ENCODE data around the gene PALS1.

Gene PALS1

DNA sequence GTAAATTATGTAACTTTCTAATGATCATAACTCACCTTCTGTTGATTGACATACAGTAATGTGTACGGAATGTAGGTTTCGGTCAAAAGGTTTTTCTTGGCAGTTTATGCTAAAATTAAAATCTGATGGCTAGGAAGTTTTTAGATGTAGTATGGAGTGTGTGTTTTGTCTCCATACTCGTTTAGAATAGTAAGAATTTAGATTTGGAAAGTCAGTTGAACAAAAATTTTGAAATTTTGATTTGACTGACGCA lies 859 bp downstream of the PALS1 start:
- DNase-seq (ENCODE audit: low read depth), result no peak
- TF ChIP-seq CTCF (IDR thresholded peaks at IDR 0.05; ENCODE audit: low read depth, low read length), result no peak
- TF ChIP-seq MYC (IDR thresholded peaks at IDR 0.05; ENCODE audit: low read depth, low read length), result no peak
- TF ChIP-seq POLR2A (IDR thresholded peaks at IDR 0.05; ENCODE audit: extremely low read depth, insufficient read length), result no peak
- no peak for TF ChIP-seq MAX (IDR thresholded peaks at IDR 0.05; ENCODE audit: low read depth, low read length)
- peak overlapping the region; percentile 72 for H3K4me3 ChIP-seq (ENCODE audit: low read depth, low read length)

GRCh38 chr14:67245104-67245503 lies 3.9 kb downstream of the PALS1 start:
- TF ChIP-seq MAX (IDR thresholded peaks at IDR 0.05; ENCODE audit: low read depth, low read length) (no peak), POLR2A (IDR thresholded peaks at IDR 0.05; ENCODE audit: extremely low read depth, insufficient read length) (no peak), MYC (IDR thresholded peaks at IDR 0.05; ENCODE audit: low read depth, low read length) (no peak), CTCF (IDR thresholded peaks at IDR 0.05; ENCODE audit: low read depth, low read length) (no peak)
- no peak for DNase-seq (ENCODE audit: low read depth)
- H3K4me3 ChIP-seq (ENCODE audit: low read depth, low read length), result no peak overlapping the region

DNA sequence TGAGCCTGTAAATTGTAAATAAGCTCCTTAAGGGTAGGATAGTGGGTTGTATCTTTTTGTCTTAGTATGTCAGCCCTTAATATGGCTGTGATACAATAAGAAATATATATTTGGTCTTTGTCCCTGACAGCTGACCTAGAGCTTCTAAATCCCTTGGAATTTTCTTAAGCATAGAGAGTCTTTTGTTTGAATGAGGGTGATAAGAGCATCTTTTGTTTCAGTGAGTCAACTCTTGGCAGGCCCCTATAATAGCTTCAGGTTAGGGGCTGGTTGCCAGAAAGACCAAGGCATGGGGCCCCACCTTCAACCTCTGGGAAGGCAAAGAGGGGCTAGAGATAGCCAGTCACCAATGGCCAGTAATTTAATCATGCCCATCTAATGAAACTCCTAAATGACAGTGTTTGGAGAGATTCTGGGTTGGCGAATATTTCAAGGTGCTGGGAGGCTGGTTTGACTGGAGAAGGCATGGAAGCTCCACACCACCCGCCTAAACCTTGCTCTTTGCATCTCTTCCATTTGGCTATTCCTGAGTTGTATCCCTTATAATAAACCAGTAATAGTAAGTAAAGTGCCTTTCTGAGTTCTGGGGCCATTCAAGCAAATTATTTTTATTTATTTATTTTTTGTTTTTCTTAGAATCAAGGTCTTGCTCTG lies 10.5 kb downstream of the PALS1 start:
- no peak overlapping the region for H3K4me3 ChIP-seq (ENCODE audit: low read depth, low read length)
- DNase-seq (ENCODE audit: low read depth), result no peak
- TF ChIP-seq POLR2A (IDR thresholded peaks at IDR 0.05; ENCODE audit: extremely low read depth, insufficient read length) (no peak), MAX (IDR thresholded peaks at IDR 0.05; ENCODE audit: low read depth, low read length) (no peak), MYC (IDR thresholded peaks at IDR 0.05; ENCODE audit: low read depth, low read length) (no peak), CTCF (IDR thresholded peaks at IDR 0.05; ENCODE audit: low read depth, low read length) (no peak)

GRCh38 chr14:67253076-67253635 lies 11.9 kb downstream of the PALS1 start:
- TF ChIP-seq POLR2A (IDR thresholded peaks at IDR 0.05; ENCODE audit: extremely low read depth, insufficient read length) (no peak), MYC (IDR thresholded peaks at IDR 0.05; ENCODE audit: low read depth, low read length) (no peak)
- H3K4me3 ChIP-seq (ENCODE audit: low read depth, low read length), result no peak overlapping the region
- DNase-seq (ENCODE audit: low read depth), result no peak

GRCh38 chr14:67257906-67258305 lies 16.7 kb downstream of the PALS1 start:
- TF ChIP-seq POLR2A (IDR thresholded peaks at IDR 0.05; ENCODE audit: extremely low read depth, insufficient read length), result no peak
- no peak for TF ChIP-seq CTCF (IDR thresholded peaks at IDR 0.05; ENCODE audit: low read depth, low read length)
- no peak for TF ChIP-seq MYC (IDR thresholded peaks at IDR 0.05; ENCODE audit: low read depth, low read length)
- no peak for TF ChIP-seq MAX (IDR thresholded peaks at IDR 0.05; ENCODE audit: low read depth, low read length)
- no peak for DNase-seq (ENCODE audit: low read depth)
- no peak overlapping the region for H3K4me3 ChIP-seq (ENCODE audit: low read depth, low read length)

DNA sequence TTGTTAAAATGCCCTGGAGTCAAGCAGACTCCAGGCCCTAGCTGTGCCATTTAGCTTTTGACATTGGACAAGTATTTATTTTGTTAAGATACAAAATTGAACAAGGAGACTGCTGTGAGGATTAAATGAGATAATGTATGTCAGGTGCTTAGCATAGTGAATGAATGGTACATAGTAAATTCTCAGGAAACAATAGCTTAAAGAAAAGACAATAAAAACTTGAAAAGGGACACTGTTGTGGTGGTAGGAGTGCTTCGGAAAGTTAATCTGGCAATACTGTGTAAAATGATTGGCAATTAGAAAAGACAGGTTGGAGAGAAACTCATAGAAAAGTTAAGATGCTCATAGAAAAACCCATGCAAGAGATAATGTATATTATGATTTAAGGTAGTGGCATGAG lies 19.7 kb downstream of the PALS1 start:
- TF ChIP-seq POLR2A (IDR thresholded peaks at IDR 0.05; ENCODE audit: extremely low read depth, insufficient read length) (no peak), CTCF (IDR thresholded peaks at IDR 0.05; ENCODE audit: low read depth, low read length) (no peak), MYC (IDR thresholded peaks at IDR 0.05; ENCODE audit: low read depth, low read length) (no peak), MAX (IDR thresholded peaks at IDR 0.05; ENCODE audit: low read depth, low read length) (no peak)
- DNase-seq (ENCODE audit: low read depth), result no peak
- H3K4me3 ChIP-seq (ENCODE audit: low read depth, low read length), result no peak overlapping the region

Measured in NB4 (cell line).